ENCODE measurements around the gene TLE7.

The TLE7 gene

DNA sequence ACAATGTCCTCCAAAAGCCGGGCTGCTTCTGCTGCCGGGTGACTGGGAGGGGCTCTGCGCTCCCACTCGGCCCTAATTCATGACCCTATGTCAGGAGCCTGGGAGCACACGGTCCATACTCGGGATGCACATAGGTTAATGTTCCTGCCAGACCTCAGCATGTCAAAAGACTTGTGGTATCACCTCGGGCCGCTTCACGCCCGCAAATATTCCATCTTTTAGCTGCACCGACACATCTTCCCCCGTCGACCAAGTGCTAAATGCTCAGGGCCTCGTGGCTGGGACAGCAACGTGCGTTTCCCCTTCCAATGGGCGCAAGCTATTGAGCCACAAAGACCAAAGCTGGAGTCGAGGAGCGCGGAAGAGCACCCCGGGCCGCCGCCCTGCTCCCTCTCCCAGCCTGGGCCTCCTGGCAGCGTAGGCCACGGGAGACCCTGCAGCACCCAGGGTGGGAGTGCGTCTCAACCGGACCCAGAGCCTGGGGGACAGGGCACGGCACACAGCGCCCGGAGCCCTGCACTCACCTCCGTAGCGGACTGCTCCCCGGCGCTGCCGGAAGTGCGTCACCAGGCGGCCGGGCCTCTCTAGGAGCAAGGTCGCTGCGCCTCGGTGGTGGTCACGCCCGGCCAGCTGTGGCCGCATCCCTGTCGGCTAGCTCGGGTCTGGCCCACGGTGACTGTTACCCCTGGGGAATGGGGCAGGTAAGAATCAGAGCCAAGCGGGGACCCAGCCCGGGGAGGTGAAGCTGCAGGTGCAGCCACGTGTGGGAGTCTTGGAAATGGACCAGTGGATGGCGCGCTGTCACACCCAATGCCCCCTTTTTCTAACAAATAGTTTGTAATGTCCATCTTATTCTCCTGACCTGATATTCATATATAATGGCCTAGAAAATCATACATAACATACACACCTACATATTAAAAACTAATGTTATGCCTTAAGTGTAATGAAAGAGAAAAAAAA is 20.1 kb upstream of the TLE7 start, which contains the start of gene ZNF23:
TSS of gene ZNF23 (minus strand) at position 562 of the 963 bp plus-strand sequence. CDS start 5,451 bp downstream, outside the sequence.
- TF ChIP-seq POLR2A (IDR thresholded peaks at IDR 0.05; ENCODE audit: low read depth, low read length) = peak; percentile 71
- peak; percentile 64 for DNase-seq (ENCODE audit: insufficient read length, low spot score)
- FAIRE-seq = peak; percentile 75

DNA sequence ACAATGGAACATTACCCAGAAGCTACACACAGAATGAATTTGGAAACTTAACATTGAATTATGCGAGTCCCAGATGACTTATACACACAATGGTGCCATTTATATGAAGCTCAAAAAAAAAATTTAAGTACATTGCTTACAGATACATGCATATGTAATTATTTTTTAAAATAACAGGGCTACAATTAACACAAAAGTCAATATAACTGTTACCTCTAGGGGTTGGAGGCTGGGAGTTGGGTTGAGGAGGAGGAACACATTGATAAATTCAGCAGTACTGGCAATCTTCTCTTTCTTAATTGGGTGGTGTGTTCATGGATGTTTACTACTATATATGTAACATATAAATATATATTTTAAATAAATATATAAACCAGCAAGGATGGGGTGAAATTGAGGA is 19.1 kb upstream of the TLE7 start:
- FAIRE-seq = no peak
- DNase-seq (ENCODE audit: insufficient read length, low spot score) = no peak
- no peak for TF ChIP-seq POLR2A (IDR thresholded peaks at IDR 0.05; ENCODE audit: low read depth, low read length)

DNA sequence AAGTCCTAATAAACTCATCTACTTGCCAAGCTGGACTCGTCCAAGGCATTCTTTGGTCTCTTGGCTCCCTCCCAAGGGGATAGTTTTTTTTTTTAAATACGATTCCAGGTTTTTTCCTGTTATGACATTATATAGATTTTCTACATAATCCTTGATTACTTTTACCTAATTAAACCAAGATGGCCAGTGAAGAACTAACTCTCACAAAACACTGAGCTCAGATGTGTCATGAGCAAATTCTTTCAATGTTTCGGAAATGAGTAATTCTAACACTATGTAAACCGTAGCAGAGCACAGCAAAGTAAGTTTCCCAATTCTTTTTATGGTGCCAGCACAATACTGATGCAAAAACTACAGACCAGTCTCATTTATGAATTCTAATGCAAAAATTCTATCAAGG is 18.4 kb upstream of the TLE7 start:
- TF ChIP-seq POLR2A (IDR thresholded peaks at IDR 0.05; ENCODE audit: low read depth, low read length) = no peak
- DNase-seq (ENCODE audit: insufficient read length, low spot score) (no peak), FAIRE-seq (peak; percentile 15)

GRCh38 chr16:71459510-71459909 is 17.7 kb upstream of the TLE7 start:
- DNase-seq (ENCODE audit: insufficient read length, low spot score) (no peak), FAIRE-seq (no peak)
- no peak for TF ChIP-seq POLR2A (IDR thresholded peaks at IDR 0.05; ENCODE audit: low read depth, low read length)

- no peak for TF ChIP-seq POLR2A (IDR thresholded peaks at IDR 0.05; ENCODE audit: low read depth, low read length)
- FAIRE-seq (no peak), DNase-seq (ENCODE audit: insufficient read length, low spot score) (no peak)
Observed at GRCh38 chr16:71456801-71457200, 14.9 kb upstream of the TLE7 start.

DNA sequence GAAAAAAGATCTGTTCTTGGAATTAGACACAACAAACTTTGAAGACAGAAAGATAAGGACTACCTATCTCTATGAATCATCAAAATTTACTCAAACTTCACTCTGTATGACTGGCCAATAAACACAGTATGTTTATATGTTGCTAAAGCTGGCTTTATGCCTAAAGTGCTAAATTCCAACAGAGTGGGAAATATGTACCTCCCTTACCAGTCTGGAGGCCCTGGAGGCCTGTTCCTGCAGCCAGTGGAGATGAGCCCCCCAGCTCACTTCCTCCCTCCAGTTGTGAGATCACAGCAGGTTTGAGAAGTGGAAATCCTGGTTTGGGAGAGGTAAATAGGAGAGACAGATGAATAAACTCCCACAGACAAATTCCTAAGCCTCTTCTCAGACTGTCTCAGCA is 11.2 kb upstream of the TLE7 start:
- no peak for TF ChIP-seq POLR2A (IDR thresholded peaks at IDR 0.05; ENCODE audit: low read depth, low read length)
- FAIRE-seq (no peak), DNase-seq (ENCODE audit: insufficient read length, low spot score) (no peak)

DNA sequence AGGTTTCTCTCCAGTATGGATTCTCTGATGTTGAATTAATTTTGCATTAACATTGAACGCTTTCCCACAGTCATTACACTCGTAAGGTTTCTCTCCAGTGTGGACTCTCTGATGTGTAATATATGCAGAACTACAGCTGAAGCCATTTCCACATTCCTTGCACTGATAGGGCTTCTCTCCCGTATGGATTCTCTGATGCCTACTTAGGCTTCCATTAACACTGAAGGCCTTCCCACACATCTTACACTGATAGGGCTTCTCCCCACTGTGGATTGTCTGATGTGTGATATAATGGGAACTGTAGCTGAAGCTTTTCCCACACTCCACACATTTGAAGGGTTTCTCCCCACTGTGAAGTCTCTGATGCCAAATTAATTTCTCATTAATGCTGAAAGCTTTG is 7.2 kb upstream of the TLE7 start:
- FAIRE-seq (no peak), DNase-seq (ENCODE audit: insufficient read length, low spot score) (no peak)
- no peak for TF ChIP-seq POLR2A (IDR thresholded peaks at IDR 0.05; ENCODE audit: low read depth, low read length)

- DNase-seq (ENCODE audit: insufficient read length, low spot score) (no peak), FAIRE-seq (no peak)
- TF ChIP-seq POLR2A (IDR thresholded peaks at IDR 0.05; ENCODE audit: low read depth, low read length) = no peak
Observed at GRCh38 chr16:71448274-71448866, 6.5 kb upstream of the TLE7 start.

DNA sequence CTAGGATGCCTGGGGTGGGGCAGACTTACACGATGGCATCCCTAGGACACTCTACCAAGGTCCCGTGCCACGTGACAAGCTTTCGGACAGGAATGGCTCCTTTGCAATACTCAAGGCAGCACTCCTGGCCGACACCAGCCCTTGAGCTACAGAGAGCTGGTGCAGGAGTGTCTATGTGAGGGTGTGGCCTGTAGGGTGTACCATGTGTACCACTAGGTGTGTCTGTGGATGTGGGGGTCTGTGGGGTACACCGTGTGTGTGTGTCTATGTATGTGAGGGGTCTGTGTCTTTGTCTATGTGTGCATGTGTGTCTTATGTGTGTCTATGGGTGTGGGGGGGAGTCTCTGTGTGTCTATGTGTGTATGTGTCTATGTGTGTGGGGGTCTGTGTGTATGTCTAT is 1.9 kb upstream of the TLE7 start:
- TF ChIP-seq POLR2A (IDR thresholded peaks at IDR 0.05; ENCODE audit: low read depth, low read length) = no peak
- DNase-seq (ENCODE audit: insufficient read length, low spot score) (no peak), FAIRE-seq (no peak)

DNA sequence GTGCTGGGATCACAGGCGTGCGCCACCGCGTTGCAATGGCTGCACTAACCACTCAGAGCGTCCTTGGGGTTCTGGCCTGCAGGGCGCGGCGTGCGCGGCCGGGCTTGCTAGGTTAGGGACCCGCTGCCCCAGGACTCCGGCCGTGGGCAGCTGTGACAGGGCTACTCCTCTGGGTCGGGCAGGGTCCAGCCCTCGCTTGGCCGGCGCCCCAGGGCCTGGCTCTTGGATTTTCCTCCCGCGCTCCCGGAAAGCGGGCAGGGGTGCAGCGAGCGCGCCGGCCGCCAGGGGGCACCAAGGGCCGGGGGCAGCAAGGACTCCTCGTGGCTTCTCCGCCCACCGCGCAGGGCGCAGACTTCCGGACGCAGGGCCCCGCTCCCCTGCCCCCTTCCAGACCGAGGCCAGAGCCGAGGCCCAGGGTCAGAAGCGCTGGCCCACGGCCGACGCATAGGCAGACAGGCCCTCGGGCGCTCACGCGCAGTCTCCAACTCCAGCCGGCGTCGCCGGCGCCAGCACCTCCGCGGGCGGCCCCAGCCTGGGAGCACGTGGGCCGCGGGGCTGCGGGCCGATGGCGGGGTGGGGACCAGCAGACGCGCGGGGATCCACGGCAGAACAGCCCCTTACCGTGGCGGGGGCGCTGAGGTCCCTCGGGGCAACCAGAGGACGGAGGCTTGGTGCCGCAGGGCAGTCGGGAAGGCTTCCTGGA is 355 bp downstream of the TLE7 start:
- DNase-seq (ENCODE audit: insufficient read length, low spot score) (no peak), FAIRE-seq (no peak)
- no peak for TF ChIP-seq POLR2A (IDR thresholded peaks at IDR 0.05; ENCODE audit: low read depth, low read length)

DNA sequence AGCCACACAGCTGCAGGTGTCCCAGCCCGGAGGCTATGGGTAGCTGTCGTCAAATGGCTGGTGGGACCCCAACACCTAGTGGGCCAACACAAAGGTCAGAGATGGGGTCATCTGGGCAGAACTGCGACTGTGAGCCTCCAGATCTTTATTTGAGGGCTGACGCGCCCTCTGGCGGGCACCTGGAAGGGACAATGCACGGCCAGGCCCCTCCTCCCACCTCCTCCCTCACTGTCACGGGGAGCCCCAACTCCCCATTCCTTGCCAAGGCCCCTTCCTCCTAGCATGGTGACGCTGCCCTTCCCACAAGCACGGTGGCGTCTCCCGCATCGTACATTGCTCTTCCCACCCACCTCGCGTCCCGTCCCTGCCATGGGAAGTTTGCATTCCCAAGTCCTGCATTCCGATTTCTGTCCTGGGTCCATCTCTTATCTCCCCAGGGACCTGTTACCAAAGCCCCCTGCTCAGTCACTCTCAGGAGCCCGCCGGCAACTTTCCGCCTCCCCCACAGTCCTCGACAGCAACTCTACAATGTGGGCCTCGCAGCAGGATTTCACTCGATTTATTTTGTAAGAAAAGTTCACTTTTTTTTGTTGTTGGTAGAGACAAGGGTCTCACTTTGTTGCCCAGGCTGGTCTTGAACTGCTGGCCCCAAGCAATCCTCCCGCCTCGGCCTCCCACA is 1.0 kb downstream of the TLE7 start:
- no peak for TF ChIP-seq POLR2A (IDR thresholded peaks at IDR 0.05; ENCODE audit: low read depth, low read length)
- DNase-seq (ENCODE audit: insufficient read length, low spot score) (no peak), FAIRE-seq (no peak)

DNA sequence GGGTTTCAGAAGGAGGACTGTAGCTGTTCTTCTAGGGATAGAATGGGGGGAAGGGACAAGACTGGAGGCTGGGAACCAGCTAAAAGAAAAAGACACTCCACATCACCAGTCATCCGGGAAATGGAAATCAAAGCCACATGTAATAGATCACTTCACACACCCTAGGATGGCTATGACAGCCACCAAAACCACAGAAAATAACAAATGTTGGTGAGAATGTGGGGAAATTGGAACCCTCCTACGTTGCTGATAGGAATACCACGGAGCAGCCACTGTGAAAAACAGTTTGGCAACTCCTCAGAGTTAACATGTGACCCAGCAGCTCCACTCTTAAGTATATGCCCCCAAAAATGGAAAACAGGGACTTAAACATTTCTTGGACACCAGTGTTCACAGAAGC is 2.3 kb downstream of the TLE7 start:
- no peak for TF ChIP-seq POLR2A (IDR thresholded peaks at IDR 0.05; ENCODE audit: low read depth, low read length)

GRCh38 chr16:71436473-71436872 is 5.4 kb downstream of the TLE7 start:
- no peak for TF ChIP-seq POLR2A (IDR thresholded peaks at IDR 0.05; ENCODE audit: low read depth, low read length)
- FAIRE-seq (no peak), DNase-seq (ENCODE audit: insufficient read length, low spot score) (no peak)

More for the DNA sequence above, 2.3 kb downstream of the TLE7 start:
- FAIRE-seq (no peak), DNase-seq (ENCODE audit: insufficient read length, low spot score) (no peak)

DNA sequence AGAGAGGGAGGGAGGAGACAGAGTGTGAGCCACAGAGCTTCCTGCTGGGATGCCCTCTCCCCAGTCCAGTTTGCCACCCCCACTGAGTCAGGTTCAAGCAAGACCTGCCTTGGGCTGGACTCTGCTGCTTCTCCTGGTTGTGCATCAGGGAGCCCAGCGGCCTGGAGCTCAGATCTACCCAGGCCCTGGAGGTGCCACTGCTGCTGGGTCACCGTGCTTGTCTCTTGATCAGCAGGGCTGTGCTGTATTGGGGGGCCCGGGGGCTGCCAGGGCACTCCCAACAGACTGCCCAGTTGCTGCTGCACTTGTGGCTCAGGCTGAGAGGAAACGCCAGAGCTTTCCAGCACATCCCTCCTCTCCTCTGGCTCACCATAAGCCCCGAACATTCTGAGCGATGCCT is 8.9 kb downstream of the TLE7 start:
- FAIRE-seq = no peak
- no peak for DNase-seq (ENCODE audit: insufficient read length, low spot score)
- TF ChIP-seq POLR2A (IDR thresholded peaks at IDR 0.05; ENCODE audit: low read depth, low read length) = no peak
